HG03439 (cell line): ENCODE data around the gene CAPN10.

Experiments
- ATAC-seq: cut with Tn5 transposase; IDR thresholded peaks from one replicate; pipeline ENCODE4 v1.9.1; 2021; ENCODE audit warnings: mild to moderate bottlenecking, moderate library complexity; ENCODE audit not compliant: unreplicated experiment

Gene CAPN10

GRCh38 chr2:240635998-240636547 is 49.5 kb downstream of the CAPN10 start:
- no peak for ATAC-seq

GRCh38 chr2:240636563-240637115 is 50.1 kb downstream of the CAPN10 start:
- ATAC-seq, result no peak

- ATAC-seq, result no peak
Measured at GRCh38 chr2:240637116-240637900, 50.8 kb downstream of the CAPN10 start.

- no peak for ATAC-seq
Measured at GRCh38 chr2:240637901-240638345, 51.4 kb downstream of the CAPN10 start.

- ATAC-seq, result no peak
Measured at GRCh38 chr2:240638512-240639160, 52.1 kb downstream of the CAPN10 start.

GRCh38 chr2:240639566-240639965 is 53.0 kb downstream of the CAPN10 start:
- no peak for ATAC-seq

GRCh38 chr2:240640939-240641338 is 54.4 kb downstream of the CAPN10 start:
- no peak for ATAC-seq

- no peak for ATAC-seq
Measured at GRCh38 chr2:240642061-240642805, 55.7 kb downstream of the CAPN10 start.

- no peak for ATAC-seq
Measured at GRCh38 chr2:240642806-240643092, 56.2 kb downstream of the CAPN10 start.

GRCh38 chr2:240643093-240643810 is 56.7 kb downstream of the CAPN10 start:
- ATAC-seq, result no peak

GRCh38 chr2:240643811-240644150 is 57.2 kb downstream of the CAPN10 start:
- ATAC-seq, result no peak

- no peak for ATAC-seq
Measured at GRCh38 chr2:240644171-240644651, 57.7 kb downstream of the CAPN10 start.

- no peak for ATAC-seq
Measured at GRCh38 chr2:240644859-240645301, 58.3 kb downstream of the CAPN10 start.

- ATAC-seq, result no peak
Measured at GRCh38 chr2:240645346-240645745, 58.8 kb downstream of the CAPN10 start.

GRCh38 chr2:240645801-240646175 is 59.3 kb downstream of the CAPN10 start:
- ATAC-seq, result no peak

- no peak for ATAC-seq
Measured at GRCh38 chr2:240646176-240646899, 59.8 kb downstream of the CAPN10 start.

- no peak for ATAC-seq
Measured at GRCh38 chr2:240646900-240647502, 60.5 kb downstream of the CAPN10 start.

- ATAC-seq, result no peak
Measured at GRCh38 chr2:240647503-240648154, 61.1 kb downstream of the CAPN10 start.

- ATAC-seq, result no peak
Measured at GRCh38 chr2:240648155-240648649, 61.7 kb downstream of the CAPN10 start.
